Thyroid gland (tissue), 4 donors: Measurements from ENCODE around the gene LMNB1. TPM values are rescaled to one million over a fixed set of nuclear protein-coding genes. Genes with fewer than 3 reads are reported as not detected.
A peak's percentile ranks its signal among the peaks of the same experiment; 100 is the strongest.
"Not testable (repeated sequence)": the region's sequence is repeated elsewhere in the genome, so short reads cannot be mapped to it uniquely, and the experiment has no call there.

ENCODE experiments used
- DNase-seq, 2 donors: peaks; one replicate each; pipeline ENCODE4 v3.0.0-alpha.2; 2019
- H3K27ac ChIP-seq, 3 donors: fragments of 200-600 bp; sonication (generic); 1 replicate in 2 of 3; 2 replicates in 1 of 3; pipeline ENCODE4 v1.5.1; 2016 to 2019; ENCODE audit warnings: mild to moderate bottlenecking in 1 of 3, moderate library complexity in 1 of 3
- H3K27me3 ChIP-seq: fragments of 200-600 bp; sonication (generic); one replicate; pipeline ENCODE4 v1.5.1; 2019
- H3K36me3 ChIP-seq, 2 donors: fragments of 200-600 bp; sonication (generic); one replicate each; pipeline ENCODE4 v1.5.1; 2016 to 2019
- H3K4me1 ChIP-seq, 2 donors: fragments of 200-600 bp; sonication (generic); one replicate each; pipeline ENCODE4 v1.5.1; 2017 to 2019
- H3K4me3 ChIP-seq, 3 donors: fragments of 200-600 bp; sonication (generic); replicated peaks in 1 of 3; 1 replicate in 2 of 3; 2 replicates in 1 of 3; pipeline ENCODE4 v1.5.1; 2016; ENCODE audit warnings: mild to moderate bottlenecking in 1 of 3
- H3K9me3 ChIP-seq: fragments of 200-600 bp; sonication (generic); one replicate; pipeline ENCODE4 v1.5.1; 2017
- POLR2A ChIP-seq, 2 donors: fragments of 450-650 bp; IDR thresholded peaks; one replicate each; pipeline ENCODE4 v1.6.1; 2017; ENCODE audit warnings: antibody characterized with exemption in 2 of 2, mild to moderate bottlenecking in 2 of 2, moderate library complexity in 1 of 2
- WGBS, 2 donors: methylation state at CpG; one replicate each; pipeline ENCODE4 v1.1.5; 2017; 5-methylcytosine and 5-hydroxymethylcytosine counted together
- intact Hi-C: fragments of 100-400 bp; cut with DNase I; formaldehyde crosslinking; loops from one replicate; pipeline ENCODE4 v1.15.1; 2023
- total RNA-seq, 4 donors: library from RNA; depleted of rRNA; stranded (reverse); fragments of >200 nt; gene quantifications; one replicate each; pipeline ENCODE4 v1.2.3, GENCODE V29; 2016
- TF ChIP-seq, protein P1 (sequence below), 6 experiments: fragments of 200-600 bp in 3 of 6; fragments of 450-650 bp in 3 of 6; sonication (generic) in 3 of 6; IDR thresholded peaks; one replicate each; pipeline ENCODE4 v1.5.1; 2016 to 2019; ENCODE audit warnings: antibody characterized with exemption in 6 of 6, mild to moderate bottlenecking in 2 of 6, inconsistent platforms in 1 of 6, moderate library complexity in 1 of 6

Gene LMNB1
- total RNA-seq, 4 donors from 2014 or later = 3.9 to 18.4 (median 6.5) TPM

DNA sequence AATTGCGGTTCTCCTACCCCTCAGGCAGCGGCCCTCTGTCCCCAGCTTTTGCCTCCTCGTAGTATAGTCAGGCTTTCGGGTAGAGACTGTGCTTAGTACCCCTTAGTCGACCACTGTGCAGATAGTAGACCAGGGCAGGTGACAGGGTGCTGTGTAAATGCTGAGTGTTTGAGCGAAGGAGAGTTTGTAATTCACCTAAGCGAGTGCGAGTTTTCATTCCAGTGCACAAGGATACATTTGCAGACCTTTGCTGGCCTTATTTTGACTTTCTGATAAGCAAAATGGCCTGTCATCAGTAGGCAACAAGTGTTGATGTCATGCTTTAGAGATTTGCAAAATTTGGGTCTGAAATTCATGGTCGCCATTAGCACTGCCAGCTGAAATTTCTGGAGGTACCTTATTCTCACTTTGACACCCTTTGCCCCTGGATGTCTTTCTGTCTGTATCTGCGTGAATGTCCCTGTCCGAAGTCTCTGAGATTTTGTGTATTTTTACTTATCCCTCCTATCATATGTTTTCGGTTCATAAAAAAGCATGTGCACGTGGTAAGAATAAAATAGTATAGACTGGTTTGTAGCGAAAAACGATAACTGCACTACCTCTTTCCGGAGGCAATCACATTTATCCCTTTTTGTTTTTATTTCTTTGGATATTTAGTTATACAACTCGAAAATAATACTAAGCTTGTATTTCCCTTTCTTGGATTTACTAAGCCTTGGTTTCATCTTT is 1.9 kb downstream of the LMNB1 start:
- Histone ChIP-seq H3K9me3 (no peaks in the 10 kb centered on the region), H3K36me3 (no peaks in the 10 kb centered on the region), H3K4me3 (peak overlapping the region; percentile 36 to 92 (median 79)), H3K4me1 (peaks cover 11 to 12% of the 10 kb centered on the region in 2 donors), H3K27me3 (no peaks in the 10 kb centered on the region), H3K27ac (peak overlapping the region in 2 of 3 donors; percentile 46 to 88)
- DNase-seq = no peak
- no peak for TF ChIP-seq POLR2A (IDR thresholded peaks at IDR 0.05)
- TF ChIP-seq, protein P1, sequence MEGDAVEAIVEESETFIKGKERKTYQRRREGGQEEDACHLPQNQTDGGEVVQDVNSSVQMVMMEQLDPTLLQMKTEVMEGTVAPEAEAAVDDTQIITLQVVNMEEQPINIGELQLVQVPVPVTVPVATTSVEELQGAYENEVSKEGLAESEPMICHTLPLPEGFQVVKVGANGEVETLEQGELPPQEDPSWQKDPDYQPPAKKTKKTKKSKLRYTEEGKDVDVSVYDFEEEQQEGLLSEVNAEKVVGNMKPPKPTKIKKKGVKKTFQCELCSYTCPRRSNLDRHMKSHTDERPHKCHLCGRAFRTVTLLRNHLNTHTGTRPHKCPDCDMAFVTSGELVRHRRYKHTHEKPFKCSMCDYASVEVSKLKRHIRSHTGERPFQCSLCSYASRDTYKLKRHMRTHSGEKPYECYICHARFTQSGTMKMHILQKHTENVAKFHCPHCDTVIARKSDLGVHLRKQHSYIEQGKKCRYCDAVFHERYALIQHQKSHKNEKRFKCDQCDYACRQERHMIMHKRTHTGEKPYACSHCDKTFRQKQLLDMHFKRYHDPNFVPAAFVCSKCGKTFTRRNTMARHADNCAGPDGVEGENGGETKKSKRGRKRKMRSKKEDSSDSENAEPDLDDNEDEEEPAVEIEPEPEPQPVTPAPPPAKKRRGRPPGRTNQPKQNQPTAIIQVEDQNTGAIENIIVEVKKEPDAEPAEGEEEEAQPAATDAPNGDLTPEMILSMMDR (IDR thresholded peaks at IDR 0.05) = no peak
- intact Hi-C loops = loop anchor here (5.0 kb wide), 1 partner anchor 102 kb away; no protein-coding TSS in a partner anchor
- WGBS, 2 donors = 24 to 26% methylated on average over 12 to 17 of the region's 17 CpGs

DNA sequence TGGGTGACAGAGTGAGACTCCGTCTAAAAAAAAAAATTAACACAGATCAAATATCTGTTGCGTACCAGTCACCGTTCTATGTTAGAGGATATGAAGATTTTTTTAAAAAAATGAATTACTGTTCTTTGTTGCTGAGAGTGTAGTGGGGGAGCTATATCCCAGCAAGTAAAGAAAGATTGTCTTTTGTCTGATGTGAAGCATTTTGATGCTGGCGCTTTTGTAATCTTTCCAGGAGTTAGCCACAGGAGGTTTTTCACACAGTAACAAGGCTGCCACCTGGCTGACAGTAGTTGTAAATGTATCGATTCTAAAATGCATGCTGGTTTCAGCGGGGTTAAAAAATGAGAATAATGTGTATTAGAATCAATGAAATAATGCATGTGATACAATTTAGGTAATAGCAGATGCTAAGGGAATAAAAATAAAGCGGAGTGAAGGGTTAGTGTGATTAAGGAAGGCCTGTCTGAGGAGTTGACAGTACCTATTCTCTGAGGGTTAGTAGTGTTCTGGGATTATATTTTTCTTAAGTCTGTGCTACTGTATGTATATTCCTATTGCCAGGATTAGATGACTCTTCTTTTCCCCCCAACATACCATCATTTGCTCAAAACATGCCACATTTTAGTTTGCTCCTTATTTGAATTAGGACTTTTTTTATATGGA is 3.4 kb downstream of the LMNB1 start:
- no peak overlapping the region for H3K27ac ChIP-seq
- peak; percentile 34 to 40 for DNase-seq
- no peaks in the 10 kb centered on the region for H3K27me3 ChIP-seq
- no peaks in the 10 kb centered on the region for H3K36me3 ChIP-seq
- intact Hi-C loops = no loop called here
- H3K9me3 ChIP-seq = no peaks in the 10 kb centered on the region
- WGBS, 2 donors = 38 to 40% methylated on average over 7 of the region's 7 CpGs
- H3K4me1 ChIP-seq = peaks cover 11 to 12% of the 10 kb centered on the region in 2 donors
- TF ChIP-seq, protein P1 (IDR thresholded peaks at IDR 0.05) = peak in 5 of 6 experiments; percentile 30 to 68 (median 63)
- no peak for TF ChIP-seq POLR2A (IDR thresholded peaks at IDR 0.05)
- no peak overlapping the region for H3K4me3 ChIP-seq

DNA sequence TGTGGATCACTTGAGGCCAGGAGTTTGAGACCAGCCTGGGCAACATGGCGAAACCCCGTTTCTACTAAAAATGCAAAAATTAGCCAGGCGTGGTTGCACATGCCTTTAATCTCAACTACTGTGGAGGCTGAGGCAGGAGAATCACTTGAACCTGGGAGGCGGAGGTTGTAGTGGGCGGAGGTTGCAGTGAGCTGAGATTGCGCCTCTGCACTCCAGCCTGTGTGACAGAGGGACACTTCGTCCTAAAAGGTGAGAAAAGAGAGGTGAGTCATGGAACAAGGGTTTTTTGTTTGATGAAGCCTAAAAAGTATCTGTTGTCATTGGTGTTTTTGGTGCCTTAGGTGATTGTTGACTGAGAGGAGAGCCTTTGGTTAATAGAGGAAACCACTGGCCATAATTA is 11.5 kb downstream of the LMNB1 start:
- H3K4me3 ChIP-seq, DNase-seq, H3K4me1 ChIP-seq: not testable (repeated sequence)

DNA sequence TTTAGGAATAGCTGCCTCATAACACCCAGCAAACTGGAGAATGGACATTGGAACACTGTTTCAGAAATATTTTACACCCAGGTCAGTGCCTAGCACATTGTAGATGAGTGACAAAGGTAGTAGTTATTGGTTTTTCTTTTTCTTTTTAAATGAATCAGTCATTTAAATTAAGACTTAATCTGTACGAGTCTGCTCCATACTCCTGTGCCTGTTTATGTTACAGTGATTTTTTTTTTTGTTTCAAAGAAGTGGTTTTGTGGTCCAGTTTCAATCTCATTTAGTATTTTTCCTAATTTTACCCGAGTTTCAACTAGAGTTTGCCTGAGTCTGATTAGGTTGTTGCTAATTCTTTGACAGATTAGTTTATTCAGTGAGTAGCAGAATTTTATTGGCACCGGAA is 16.2 kb downstream of the LMNB1 start:
- Histone ChIP-seq H3K9me3 (no peaks in the 10 kb centered on the region), H3K36me3 (no peaks in the 10 kb centered on the region), H3K27ac (no peak overlapping the region), H3K27me3 (no peaks in the 10 kb centered on the region), H3K4me3 (no peak overlapping the region), H3K4me1 (no peaks in the 10 kb centered on the region)
- 79 to 92% methylated on average over 3 of the region's 3 CpGs for WGBS, 2 donors
- DNase-seq = no peak
- TF ChIP-seq, protein P1 (IDR thresholded peaks at IDR 0.05) = no peak
- no peak for TF ChIP-seq POLR2A (IDR thresholded peaks at IDR 0.05)
- intact Hi-C loops = no loop called here

More for the DNA sequence above, 11.5 kb downstream of the LMNB1 start:
- WGBS, 2 donors = 84 to 93% methylated on average over 7 of the region's 7 CpGs
- H3K27ac ChIP-seq, H3K9me3 ChIP-seq, H3K36me3 ChIP-seq, H3K27me3 ChIP-seq, intact Hi-C loops: not testable (repeated sequence)

DNA sequence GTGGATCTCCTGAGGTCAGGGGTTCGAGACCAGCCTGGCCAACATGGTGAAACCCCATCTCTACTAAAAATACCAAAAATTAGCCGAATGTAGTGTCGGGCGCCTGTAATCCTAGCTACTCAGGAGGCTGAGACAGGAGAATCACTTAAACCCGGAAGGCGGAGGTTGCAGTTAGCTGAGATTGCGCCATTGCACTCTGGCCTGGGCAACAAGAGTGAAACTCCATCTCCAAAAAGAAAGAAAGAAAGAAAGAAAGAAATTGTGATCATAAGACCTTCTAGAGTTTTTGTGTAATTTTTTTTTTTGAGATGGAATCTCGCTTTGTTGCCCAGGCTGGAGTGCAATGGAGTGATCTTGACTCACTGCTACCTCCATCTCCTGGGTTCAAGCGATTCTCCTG is 16.7 kb downstream of the LMNB1 start:
- H3K4me1 ChIP-seq, intact Hi-C loops, H3K36me3 ChIP-seq, H3K4me3 ChIP-seq, DNase-seq, H3K27me3 ChIP-seq, H3K27ac ChIP-seq, H3K9me3 ChIP-seq: not testable (repeated sequence)
- 86 to 97% methylated on average over 9 of the region's 9 CpGs for WGBS, 2 donors
